ENCODE measurements around the gene CDC42EP4. TPM values are rescaled to one million over a fixed set of nuclear protein-coding genes. Genes with fewer than 3 reads are reported as not detected.

Gene CDC42EP4
- total and polyA plus RNA-seq, 4 donors, result 15.7 to 31.0 (median 28.0) TPM

DNA sequence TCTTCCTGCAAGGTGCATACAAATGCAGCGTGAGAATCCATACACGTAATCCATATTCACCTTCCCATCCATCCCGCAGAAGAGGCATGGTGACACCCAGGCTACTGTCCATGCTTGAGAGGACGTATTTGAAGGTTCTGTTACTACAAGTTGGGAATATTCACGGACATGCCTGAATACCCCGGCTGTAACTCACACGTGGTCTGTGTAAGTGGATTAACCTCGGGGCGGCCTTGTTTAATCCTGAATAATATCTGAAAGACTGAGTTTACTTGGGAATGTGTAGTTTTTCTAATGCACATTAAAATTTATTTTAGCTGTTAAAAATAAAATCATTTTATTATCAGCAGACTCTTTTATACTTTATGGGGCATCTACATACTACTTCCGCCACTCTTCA is 63.3 kb downstream of the CDC42EP4 start:
- H3K9me3 ChIP-seq (ENCODE audit: control insufficient read depth in 4 of 4, low read length in 3 of 4), result no peaks in the 10 kb centered on the region
- no peak for TF ChIP-seq EGR1 (IDR thresholded peaks at IDR 0.05; ENCODE audit: low read depth in 2 of 2)
- TF ChIP-seq, protein P1, sequence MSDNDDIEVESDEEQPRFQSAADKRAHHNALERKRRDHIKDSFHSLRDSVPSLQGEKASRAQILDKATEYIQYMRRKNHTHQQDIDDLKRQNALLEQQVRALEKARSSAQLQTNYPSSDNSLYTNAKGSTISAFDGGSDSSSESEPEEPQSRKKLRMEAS (IDR thresholded peaks at IDR 0.05), result no peak
- TF ChIP-seq TAF1 (conservative IDR thresholded peaks at IDR 0.05), result no peak
- H3K9ac ChIP-seq (ENCODE audit: low read depth in 1 of 2, low read length in 2 of 2), result no peak overlapping the region
- peaks cover 0 to 27% (median 9%) of the 10 kb centered on the region in 4 donors for H3K36me3 ChIP-seq (ENCODE audit: control insufficient read depth in 4 of 4, insufficient read depth in 3 of 4, low read depth in 1 of 4, low read length in 3 of 4)
- H3K27ac ChIP-seq (ENCODE audit: low read depth in 1 of 2, low read length in 2 of 2), result no peak overlapping the region
- no peaks in the 10 kb centered on the region for H3K27me3 ChIP-seq (ENCODE audit: control insufficient read depth in 4 of 4, insufficient read depth in 4 of 4, low read length in 3 of 4)
- H3K4me3 ChIP-seq (ENCODE audit: low read depth in 1 of 3, low read length in 3 of 3), result no peak overlapping the region
- no peaks in the 10 kb centered on the region for H3K4me1 ChIP-seq (ENCODE audit: control insufficient read depth in 4 of 4, insufficient read depth in 4 of 4, low read length in 3 of 4)
- DNase-seq (ENCODE audit: low spot score), result no peak
- whole genome bisulfite sequencing, result 95% methylated on average over 10 of the region's 10 CpGs

DNA sequence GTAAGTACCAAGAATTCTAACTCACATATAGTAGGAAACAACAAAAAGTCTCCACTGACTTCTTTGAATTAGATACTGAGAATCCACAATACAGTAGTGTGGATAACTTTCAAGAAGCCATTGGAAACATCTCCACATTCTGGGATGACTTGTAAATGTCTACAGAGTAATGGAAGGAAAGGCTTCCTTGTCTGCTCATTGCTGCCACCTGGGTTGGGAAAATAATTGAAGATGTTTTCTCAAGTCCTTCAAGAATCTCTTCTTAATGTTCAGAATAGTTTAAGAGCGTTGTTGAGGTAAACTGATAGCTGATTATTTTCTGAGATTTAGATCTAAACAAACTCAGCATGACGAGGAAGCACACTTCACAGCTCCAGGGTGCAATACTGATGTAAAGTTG is 64.1 kb downstream of the CDC42EP4 start:
- 94% methylated on average over 2 of the region's 2 CpGs for WGBS
- no peak for DNase-seq (ENCODE audit: low spot score)
- H3K36me3 ChIP-seq (ENCODE audit: control insufficient read depth in 4 of 4, insufficient read depth in 3 of 4, low read depth in 1 of 4, low read length in 3 of 4), result peaks cover 0 to 29% (median 10%) of the 10 kb centered on the region in 4 donors
- H3K9ac ChIP-seq (ENCODE audit: low read depth in 1 of 2, low read length in 2 of 2), result no peak overlapping the region
- TF ChIP-seq RXRA (IDR thresholded peaks at IDR 0.05) (no peak), RAD21 (IDR thresholded peaks at IDR 0.05) (peak; percentile 26 to 29)
- H3K4me1 ChIP-seq (ENCODE audit: control insufficient read depth in 4 of 4, insufficient read depth in 4 of 4, low read length in 3 of 4), result no peaks in the 10 kb centered on the region
- H3K4me3 ChIP-seq (ENCODE audit: low read depth in 1 of 3, low read length in 3 of 3), result no peak overlapping the region
- H3K9me3 ChIP-seq (ENCODE audit: control insufficient read depth in 4 of 4, low read length in 3 of 4), result no peaks in the 10 kb centered on the region
- H3K27me3 ChIP-seq (ENCODE audit: control insufficient read depth in 4 of 4, insufficient read depth in 4 of 4, low read length in 3 of 4), result no peaks in the 10 kb centered on the region
- H3K27ac ChIP-seq (ENCODE audit: low read depth in 1 of 2, low read length in 2 of 2), result no peak overlapping the region

DNA sequence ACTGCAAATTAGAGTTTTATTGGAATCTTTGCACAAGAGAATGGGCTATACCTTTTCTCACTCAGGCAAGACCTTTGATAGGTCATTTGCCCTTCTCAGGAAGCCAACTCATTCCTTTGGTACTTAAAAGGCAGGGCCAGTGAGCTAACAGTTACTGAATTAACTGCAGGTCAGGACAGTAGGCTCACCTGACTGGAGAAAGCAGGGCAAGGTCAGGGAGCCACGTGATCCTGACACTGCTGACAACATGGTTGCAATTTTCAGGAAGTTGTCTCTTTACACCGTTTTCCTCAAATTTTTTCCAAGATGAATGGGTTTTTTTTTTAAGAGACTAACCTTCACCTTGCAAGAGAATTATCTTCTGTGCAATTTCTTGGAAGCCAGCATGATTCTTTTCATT is 71.2 kb downstream of the CDC42EP4 start:
- Histone ChIP-seq H3K4me3 (ENCODE audit: low read depth in 1 of 3, low read length in 3 of 3) (no peak overlapping the region), H3K36me3 (ENCODE audit: control insufficient read depth in 4 of 4, insufficient read depth in 3 of 4, low read depth in 1 of 4, low read length in 3 of 4) (peaks cover 2 to 24% (median 13%) of the 10 kb centered on the region in 4 donors), H3K9ac (ENCODE audit: low read depth in 1 of 2, low read length in 2 of 2) (no peak overlapping the region), H3K27me3 (ENCODE audit: control insufficient read depth in 4 of 4, insufficient read depth in 4 of 4, low read length in 3 of 4) (no peaks in the 10 kb centered on the region), H3K9me3 (ENCODE audit: control insufficient read depth in 4 of 4, low read length in 3 of 4) (no peaks in the 10 kb centered on the region), H3K4me1 (ENCODE audit: control insufficient read depth in 4 of 4, insufficient read depth in 4 of 4, low read length in 3 of 4) (peaks cover 0 to 5% (median under 1%) of the 10 kb centered on the region in 4 donors), H3K27ac (ENCODE audit: low read depth in 1 of 2, low read length in 2 of 2) (no peak overlapping the region)
- WGBS, result 63% methylated on average over 2 of the region's 2 CpGs
- TF ChIP-seq SP1 (IDR thresholded peaks at IDR 0.05) (no peak), FOXA2 (IDR thresholded peaks at IDR 0.05) (no peak), RXRA (IDR thresholded peaks at IDR 0.05) (no peak), GABPA (IDR thresholded peaks at IDR 0.05 in 1 of 2, conservative IDR thresholded peaks at IDR 0.05 in 1 of 2) (no peak), EGR1 (IDR thresholded peaks at IDR 0.05; ENCODE audit: low read depth in 2 of 2) (no peak), FOXA1 (IDR thresholded peaks at IDR 0.05) (no peak), HNF4G (IDR thresholded peaks at IDR 0.05) (no peak)
- TF ChIP-seq, protein P2, sequence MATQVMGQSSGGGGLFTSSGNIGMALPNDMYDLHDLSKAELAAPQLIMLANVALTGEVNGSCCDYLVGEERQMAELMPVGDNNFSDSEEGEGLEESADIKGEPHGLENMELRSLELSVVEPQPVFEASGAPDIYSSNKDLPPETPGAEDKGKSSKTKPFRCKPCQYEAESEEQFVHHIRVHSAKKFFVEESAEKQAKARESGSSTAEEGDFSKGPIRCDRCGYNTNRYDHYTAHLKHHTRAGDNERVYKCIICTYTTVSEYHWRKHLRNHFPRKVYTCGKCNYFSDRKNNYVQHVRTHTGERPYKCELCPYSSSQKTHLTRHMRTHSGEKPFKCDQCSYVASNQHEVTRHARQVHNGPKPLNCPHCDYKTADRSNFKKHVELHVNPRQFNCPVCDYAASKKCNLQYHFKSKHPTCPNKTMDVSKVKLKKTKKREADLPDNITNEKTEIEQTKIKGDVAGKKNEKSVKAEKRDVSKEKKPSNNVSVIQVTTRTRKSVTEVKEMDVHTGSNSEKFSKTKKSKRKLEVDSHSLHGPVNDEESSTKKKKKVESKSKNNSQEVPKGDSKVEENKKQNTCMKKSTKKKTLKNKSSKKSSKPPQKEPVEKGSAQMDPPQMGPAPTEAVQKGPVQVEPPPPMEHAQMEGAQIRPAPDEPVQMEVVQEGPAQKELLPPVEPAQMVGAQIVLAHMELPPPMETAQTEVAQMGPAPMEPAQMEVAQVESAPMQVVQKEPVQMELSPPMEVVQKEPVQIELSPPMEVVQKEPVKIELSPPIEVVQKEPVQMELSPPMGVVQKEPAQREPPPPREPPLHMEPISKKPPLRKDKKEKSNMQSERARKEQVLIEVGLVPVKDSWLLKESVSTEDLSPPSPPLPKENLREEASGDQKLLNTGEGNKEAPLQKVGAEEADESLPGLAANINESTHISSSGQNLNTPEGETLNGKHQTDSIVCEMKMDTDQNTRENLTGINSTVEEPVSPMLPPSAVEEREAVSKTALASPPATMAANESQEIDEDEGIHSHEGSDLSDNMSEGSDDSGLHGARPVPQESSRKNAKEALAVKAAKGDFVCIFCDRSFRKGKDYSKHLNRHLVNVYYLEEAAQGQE (IDR thresholded peaks at IDR 0.05), result no peak
- TF ChIP-seq, protein P3, sequence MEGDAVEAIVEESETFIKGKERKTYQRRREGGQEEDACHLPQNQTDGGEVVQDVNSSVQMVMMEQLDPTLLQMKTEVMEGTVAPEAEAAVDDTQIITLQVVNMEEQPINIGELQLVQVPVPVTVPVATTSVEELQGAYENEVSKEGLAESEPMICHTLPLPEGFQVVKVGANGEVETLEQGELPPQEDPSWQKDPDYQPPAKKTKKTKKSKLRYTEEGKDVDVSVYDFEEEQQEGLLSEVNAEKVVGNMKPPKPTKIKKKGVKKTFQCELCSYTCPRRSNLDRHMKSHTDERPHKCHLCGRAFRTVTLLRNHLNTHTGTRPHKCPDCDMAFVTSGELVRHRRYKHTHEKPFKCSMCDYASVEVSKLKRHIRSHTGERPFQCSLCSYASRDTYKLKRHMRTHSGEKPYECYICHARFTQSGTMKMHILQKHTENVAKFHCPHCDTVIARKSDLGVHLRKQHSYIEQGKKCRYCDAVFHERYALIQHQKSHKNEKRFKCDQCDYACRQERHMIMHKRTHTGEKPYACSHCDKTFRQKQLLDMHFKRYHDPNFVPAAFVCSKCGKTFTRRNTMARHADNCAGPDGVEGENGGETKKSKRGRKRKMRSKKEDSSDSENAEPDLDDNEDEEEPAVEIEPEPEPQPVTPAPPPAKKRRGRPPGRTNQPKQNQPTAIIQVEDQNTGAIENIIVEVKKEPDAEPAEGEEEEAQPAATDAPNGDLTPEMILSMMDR (IDR thresholded peaks at IDR 0.05; ENCODE audit: low read depth, low read length, missing input control), result no peak
- TF ChIP-seq, protein P4, sequence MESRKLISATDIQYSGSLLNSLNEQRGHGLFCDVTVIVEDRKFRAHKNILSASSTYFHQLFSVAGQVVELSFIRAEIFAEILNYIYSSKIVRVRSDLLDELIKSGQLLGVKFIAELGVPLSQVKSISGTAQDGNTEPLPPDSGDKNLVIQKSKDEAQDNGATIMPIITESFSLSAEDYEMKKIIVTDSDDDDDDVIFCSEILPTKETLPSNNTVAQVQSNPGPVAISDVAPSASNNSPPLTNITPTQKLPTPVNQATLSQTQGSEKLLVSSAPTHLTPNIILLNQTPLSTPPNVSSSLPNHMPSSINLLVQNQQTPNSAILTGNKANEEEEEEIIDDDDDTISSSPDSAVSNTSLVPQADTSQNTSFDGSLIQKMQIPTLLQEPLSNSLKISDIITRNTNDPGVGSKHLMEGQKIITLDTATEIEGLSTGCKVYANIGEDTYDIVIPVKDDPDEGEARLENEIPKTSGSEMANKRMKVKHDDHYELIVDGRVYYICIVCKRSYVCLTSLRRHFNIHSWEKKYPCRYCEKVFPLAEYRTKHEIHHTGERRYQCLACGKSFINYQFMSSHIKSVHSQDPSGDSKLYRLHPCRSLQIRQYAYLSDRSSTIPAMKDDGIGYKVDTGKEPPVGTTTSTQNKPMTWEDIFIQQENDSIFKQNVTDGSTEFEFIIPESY (IDR thresholded peaks at IDR 0.05), result no peak
- no peak for DNase-seq (ENCODE audit: low spot score)
